Hepatocyte (in vitro differentiated cells): Measurements from ENCODE around the gene PAH.

Experiments used
- CTCF ChIP-seq: fragments of 200-600 bp; sonication (generic); IDR thresholded peaks from 2 replicates; pipeline ENCODE4 v1.5.1; 2016; ENCODE audit warnings: antibody characterized with exemption, mild to moderate bottlenecking; ENCODE audit not compliant: poor library complexity
- EZH2 ChIP-seq: fragments of 200-600 bp; sonication (generic); IDR thresholded peaks from 2 replicates; pipeline ENCODE4 v1.6.1; 2016; ENCODE audit warnings: antibody characterized with exemption, mild to moderate bottlenecking, borderline replicate concordance
- EZH2phosphoT487 ChIP-seq: fragments of 200-600 bp; sonication (generic); IDR thresholded peaks from one replicate; pipeline ENCODE4 v1.6.1; 2018; ENCODE audit warnings: antibody characterized with exemption, mild to moderate bottlenecking, low read depth, moderate library complexity; ENCODE audit not compliant: unreplicated experiment, severe bottlenecking

GRCh38 chr12:102869571-102869970 is 47.5 kb downstream of the PAH start:
- no peak for TF ChIP-seq CTCF
- TF ChIP-seq EZH2phosphoT487: no peak
- TF ChIP-seq EZH2: no peak
